Left ventricle myocardium inferior (tissue), 1 donor: Measurements from ENCODE around the gene RPLP2. TPM values are rescaled to one million over a fixed set of nuclear protein-coding genes. Genes with fewer than 3 reads are reported as not detected.

Experiments
- DNase-seq: peaks from one replicate; pipeline ENCODE4 v3.0.0-alpha.2; 2020
- H3K27ac ChIP-seq: fragments of 200-600 bp; replicated peaks from 2 replicates; pipeline ENCODE4 v1.8.0; 2021
- H3K27me3 ChIP-seq: fragments of 200-600 bp; 2 replicates; pipeline ENCODE4 v1.8.0; 2021; ENCODE audit warnings: low read depth
- H3K36me3 ChIP-seq: fragments of 200-600 bp; 2 replicates; pipeline ENCODE4 v1.8.0; 2021
- H3K4me1 ChIP-seq: fragments of 200-600 bp; 2 replicates; pipeline ENCODE4 v1.8.0; 2021
- H3K4me3 ChIP-seq: fragments of 200-600 bp; 2 replicates; pipeline ENCODE4 v1.8.0; 2021; ENCODE audit warnings: mild to moderate bottlenecking, moderate library complexity
- H3K9me3 ChIP-seq: fragments of 200-600 bp; replicated peaks from 2 replicates; pipeline ENCODE4 v1.8.0; 2021
- intact Hi-C: fragments of 100-400 bp; cut with micrococcal nuclease; formaldehyde crosslinking; loops from one replicate; pipeline ENCODE4 v1.11.0; 2022
- total RNA-seq: library from RNA; stranded (reverse); fragmentation: NEBNext Ultra II Directional; extraction: Animal tissue kit (Norgen Biotek cat#: 25700); gene quantifications from one replicate; pipeline ENCODE4 v1.2.1, GENCODE V29; 2021
- TF ChIP-seq, protein P1 (sequence below): fragments of 200-600 bp; IDR thresholded peaks from 2 replicates; pipeline ENCODE4 v1.8.0; 2021; ENCODE audit warnings: antibody characterized with exemption, mild to moderate bottlenecking, borderline replicate concordance
- donor health status: DM: no; HTN: yes; CAD: no; lungs with severe emphysema.

The RPLP2 gene
- total RNA-seq, 1 donor from 2014 or later: 871 TPM

DNA sequence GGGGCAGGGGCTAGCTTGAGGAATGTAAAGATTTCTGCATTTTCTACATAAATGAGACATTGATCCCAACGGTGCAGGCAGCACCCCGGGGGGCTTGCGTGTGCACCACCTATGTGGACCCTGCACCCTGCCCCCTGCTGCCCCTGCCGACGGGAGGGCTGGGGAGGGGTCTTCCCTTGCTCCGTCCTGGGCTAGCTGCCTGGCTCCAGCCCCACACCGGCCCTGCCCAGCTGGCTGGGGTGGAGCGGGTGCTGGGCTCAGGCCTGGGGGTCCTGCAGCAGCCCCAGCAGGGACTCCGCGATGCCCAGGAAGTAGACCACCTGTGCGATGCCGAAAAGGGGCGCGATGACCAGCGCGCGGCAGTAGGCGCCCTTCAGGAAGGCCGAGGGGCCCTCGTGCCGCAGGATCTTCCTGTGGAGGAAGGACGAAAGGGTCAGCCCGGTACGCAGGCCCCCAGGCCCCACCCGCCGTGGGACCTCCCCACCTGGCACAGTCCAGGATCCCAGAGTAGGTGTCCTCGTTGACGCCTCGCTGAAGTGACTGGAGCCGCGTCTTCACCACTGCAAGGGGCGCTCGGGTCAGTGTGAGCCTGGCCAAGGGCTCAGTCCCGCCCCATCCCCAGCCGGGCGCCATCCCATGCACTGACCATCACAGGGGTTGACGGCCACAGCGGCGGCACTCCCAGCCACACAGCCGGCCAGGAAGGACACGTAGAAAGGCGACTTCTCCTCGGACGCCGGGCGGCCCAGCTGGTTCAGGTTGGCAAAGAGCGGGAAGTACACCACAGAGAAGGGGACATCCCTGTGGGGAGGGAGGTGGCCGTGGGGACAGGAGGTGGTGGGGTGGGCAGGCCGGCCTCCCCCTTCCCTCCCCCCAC is 17.9 kb upstream of the RPLP2 start:
- no peaks in the 10 kb centered on the region for H3K9me3 ChIP-seq
- intact Hi-C loops: no loop called here
- H3K36me3 ChIP-seq: peaks cover 10% of the 10 kb centered on the region
- H3K4me3 ChIP-seq: no peak overlapping the region
- peaks cover 36% of the 10 kb centered on the region for H3K27me3 ChIP-seq
- DNase-seq: no peak
- H3K27ac ChIP-seq: no peak overlapping the region
- H3K4me1 ChIP-seq: peaks cover 32% of the 10 kb centered on the region
- TF ChIP-seq, protein P1, sequence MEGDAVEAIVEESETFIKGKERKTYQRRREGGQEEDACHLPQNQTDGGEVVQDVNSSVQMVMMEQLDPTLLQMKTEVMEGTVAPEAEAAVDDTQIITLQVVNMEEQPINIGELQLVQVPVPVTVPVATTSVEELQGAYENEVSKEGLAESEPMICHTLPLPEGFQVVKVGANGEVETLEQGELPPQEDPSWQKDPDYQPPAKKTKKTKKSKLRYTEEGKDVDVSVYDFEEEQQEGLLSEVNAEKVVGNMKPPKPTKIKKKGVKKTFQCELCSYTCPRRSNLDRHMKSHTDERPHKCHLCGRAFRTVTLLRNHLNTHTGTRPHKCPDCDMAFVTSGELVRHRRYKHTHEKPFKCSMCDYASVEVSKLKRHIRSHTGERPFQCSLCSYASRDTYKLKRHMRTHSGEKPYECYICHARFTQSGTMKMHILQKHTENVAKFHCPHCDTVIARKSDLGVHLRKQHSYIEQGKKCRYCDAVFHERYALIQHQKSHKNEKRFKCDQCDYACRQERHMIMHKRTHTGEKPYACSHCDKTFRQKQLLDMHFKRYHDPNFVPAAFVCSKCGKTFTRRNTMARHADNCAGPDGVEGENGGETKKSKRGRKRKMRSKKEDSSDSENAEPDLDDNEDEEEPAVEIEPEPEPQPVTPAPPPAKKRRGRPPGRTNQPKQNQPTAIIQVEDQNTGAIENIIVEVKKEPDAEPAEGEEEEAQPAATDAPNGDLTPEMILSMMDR: no peak

DNA sequence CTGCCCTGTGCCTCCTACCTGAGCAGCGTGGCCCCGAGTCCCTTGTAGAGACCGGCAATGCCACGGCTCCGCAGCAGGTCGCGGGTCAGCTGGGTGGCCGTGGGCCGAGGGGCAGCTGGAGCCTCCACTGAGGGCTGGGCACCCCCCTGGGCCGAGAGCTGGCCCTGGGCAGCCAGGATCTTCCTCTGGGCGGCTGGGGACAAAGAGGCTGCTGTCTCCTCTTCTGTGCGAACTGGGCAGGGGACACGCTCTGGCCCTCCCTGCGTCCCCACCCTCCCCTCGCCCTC is 17.3 kb upstream of the RPLP2 start:
- H3K4me1 ChIP-seq: peaks cover 38% of the 10 kb centered on the region
- intact Hi-C loops: no loop called here

DNA sequence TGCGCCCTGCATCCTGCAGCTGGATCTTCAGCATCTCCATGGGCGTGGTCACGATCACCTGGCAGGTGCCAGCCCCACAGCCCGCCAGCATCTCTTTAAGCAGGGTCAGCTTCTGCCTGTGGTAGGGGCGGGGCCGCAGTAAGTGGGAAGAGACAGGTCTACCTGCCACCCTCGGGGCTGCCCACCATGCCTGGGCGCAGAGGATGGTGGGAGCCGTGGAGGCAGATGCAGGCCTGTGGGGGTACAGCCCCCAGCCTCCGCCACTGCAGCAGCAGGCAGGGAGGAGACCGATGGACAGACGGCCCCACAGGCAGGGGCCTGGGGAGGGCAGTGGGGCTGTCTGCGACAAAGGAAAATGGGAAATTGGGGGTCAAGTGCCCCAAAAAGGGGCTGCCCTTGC is 16.9 kb upstream of the RPLP2 start:
- DNase-seq: no peak

More for the DNA sequence above, 17.3 kb upstream of the RPLP2 start:
- Histone ChIP-seq H3K27ac (no peak overlapping the region), H3K27me3 (peaks cover 36% of the 10 kb centered on the region), H3K4me3 (no peak overlapping the region), H3K9me3 (no peaks in the 10 kb centered on the region), H3K36me3 (peaks cover 10% of the 10 kb centered on the region)
- TF ChIP-seq, protein P1: no peak
- no peak for DNase-seq

DNA sequence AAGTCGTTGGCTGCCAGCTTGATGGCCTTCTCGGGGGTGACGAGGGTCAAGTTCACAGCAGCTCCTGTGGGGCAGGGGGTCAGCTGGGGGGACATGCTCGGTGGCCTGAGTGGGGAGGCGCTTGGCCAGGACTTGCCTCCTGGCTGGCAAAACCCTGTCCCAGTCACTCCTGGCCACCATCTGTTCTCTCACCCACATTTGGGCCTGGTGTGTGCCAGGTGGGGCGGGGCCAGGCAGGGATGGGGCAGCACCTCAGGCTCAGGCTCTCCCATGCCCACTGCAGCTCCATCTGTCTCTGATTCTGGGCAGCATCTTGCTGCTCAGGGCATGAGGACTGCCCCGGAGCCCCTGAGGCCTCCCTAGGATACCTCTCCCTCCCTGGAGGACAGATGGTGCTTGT is 16.2 kb upstream of the RPLP2 start:
- Histone ChIP-seq H3K4me1 (peaks cover 47% of the 10 kb centered on the region), H3K27me3 (peaks cover 29% of the 10 kb centered on the region), H3K4me3 (no peak overlapping the region), H3K36me3 (peaks cover 10% of the 10 kb centered on the region), H3K27ac (no peak overlapping the region), H3K9me3 (no peaks in the 10 kb centered on the region)
- no peak for DNase-seq
- intact Hi-C loops: no loop called here
- TF ChIP-seq, protein P1: no peak

More for the DNA sequence above, 16.9 kb upstream of the RPLP2 start:
- no peaks in the 10 kb centered on the region for H3K9me3 ChIP-seq
- TF ChIP-seq, protein P1: no peak
- H3K27me3 ChIP-seq: peaks cover 36% of the 10 kb centered on the region
- H3K27ac ChIP-seq: no peak overlapping the region
- no peak overlapping the region for H3K4me3 ChIP-seq
- H3K36me3 ChIP-seq: peaks cover 10% of the 10 kb centered on the region
- intact Hi-C loops: no loop called here
- H3K4me1 ChIP-seq: peaks cover 42% of the 10 kb centered on the region

DNA sequence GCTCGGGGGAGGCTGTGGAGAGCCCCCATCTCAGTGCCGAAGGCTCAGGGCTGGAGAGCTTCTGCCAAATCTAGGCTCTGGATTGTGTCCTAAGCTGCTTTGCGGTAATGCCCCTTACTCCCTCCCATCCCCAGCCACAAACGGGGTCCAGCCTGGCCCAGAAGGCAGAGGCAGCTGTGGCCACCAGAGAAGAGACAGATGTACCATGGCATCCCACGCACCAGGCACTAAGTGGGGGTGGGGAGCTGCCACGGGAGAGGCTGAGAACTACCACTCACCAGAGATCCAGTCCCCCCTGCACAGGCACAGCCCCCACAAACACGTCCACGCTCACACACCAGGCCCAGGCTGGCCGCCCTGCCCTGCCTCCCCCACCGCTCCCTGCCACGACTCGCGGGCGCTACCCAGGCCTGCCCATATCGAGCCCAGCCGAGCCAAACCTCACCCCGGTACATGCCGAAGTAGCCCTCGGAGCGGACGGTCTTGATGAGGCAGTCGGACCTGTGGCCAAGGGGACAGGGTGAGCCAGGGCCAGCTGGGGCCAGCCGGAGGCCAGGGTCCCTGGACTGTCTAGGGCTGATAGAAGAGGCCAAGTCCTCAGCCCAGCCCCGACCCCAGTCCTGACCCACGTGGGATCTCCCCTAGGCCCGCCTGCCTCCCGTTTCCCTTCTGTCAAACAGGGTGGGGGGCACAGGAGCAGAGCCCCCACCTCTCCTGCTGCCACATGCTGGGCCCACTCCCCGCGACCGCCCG is 15.6 kb upstream of the RPLP2 start:
- intact Hi-C loops: no loop called here
- H3K9me3 ChIP-seq: no peaks in the 10 kb centered on the region
- H3K4me3 ChIP-seq: no peak overlapping the region
- no peak for DNase-seq
- H3K27ac ChIP-seq: no peak overlapping the region
- H3K27me3 ChIP-seq: peaks cover 22% of the 10 kb centered on the region
- peaks cover 10% of the 10 kb centered on the region for H3K36me3 ChIP-seq
- TF ChIP-seq, protein P1: no peak
- H3K4me1 ChIP-seq: peaks cover 49% of the 10 kb centered on the region
